MM.1S (cell line): ENCODE results near the gene MRPL54.

ENCODE experiments used
- CTCF ChIP-seq: fragments of 300-600 bp; sonication (generic); IDR thresholded peaks from 2 replicates; pipeline ENCODE4 v1.5.1; 2016; ENCODE audit warnings: antibody characterized with exemption, low read length, mixed read lengths
- EZH2 ChIP-seq: fragments of 300-600 bp; sonication (generic); optimal IDR thresholded peaks from 2 replicates; pipeline ENCODE3; 2017; ENCODE audit warnings: low read depth, mild to moderate bottlenecking, antibody characterized with exemption, low read length, mixed read lengths

DNA sequence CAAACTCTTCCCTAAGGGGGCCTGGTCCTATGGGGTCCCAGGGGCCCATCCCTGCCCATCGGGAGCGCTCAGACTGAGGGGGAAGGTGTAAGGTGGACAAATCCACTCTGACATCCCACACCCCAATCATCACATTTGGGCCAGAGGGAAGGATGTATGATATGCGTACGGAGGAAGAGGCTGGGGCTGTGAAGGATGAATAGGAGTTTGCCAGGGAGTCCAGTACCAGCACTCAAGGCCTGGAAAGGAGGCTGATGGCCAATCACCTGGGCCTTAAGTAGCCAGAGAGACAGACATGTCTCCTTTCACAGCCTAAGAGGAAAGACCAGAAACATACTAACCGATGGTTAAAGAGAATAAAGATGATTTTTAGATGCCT lies 39.4 kb upstream of the MRPL54 start:
- no peak for TF ChIP-seq CTCF
- TF ChIP-seq EZH2: no peak
